HG03045 (cell line): Measurements from ENCODE around the gene CELF4.

ENCODE experiments used
- ATAC-seq: cut with Tn5 transposase; IDR thresholded peaks from one replicate; pipeline ENCODE4 v1.9.1; 2021; ENCODE audit warnings: mild to moderate bottlenecking, moderate library complexity; ENCODE audit not compliant: unreplicated experiment

Gene CELF4

DNA sequence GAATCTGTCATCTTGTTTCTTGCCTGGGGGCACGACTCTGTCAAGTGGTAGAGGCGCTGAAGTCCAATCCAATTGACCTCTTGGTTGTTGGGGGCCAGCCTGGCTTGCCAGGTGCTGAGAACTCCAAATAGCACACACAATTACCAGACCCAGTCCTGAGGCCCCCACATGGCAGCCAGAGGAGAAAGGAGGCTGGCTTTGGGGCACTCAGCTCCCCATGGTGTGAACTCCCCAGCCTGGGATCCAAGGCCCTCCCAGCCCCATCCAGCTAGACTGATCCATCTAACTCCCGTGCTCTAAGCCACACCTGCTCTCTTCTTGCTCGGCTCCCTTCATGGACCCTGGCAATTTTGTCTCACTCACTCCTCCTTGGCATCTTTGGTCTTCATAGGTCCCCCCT, 170.0 kb downstream of the CELF4 start:
- ATAC-seq: no peak

DNA sequence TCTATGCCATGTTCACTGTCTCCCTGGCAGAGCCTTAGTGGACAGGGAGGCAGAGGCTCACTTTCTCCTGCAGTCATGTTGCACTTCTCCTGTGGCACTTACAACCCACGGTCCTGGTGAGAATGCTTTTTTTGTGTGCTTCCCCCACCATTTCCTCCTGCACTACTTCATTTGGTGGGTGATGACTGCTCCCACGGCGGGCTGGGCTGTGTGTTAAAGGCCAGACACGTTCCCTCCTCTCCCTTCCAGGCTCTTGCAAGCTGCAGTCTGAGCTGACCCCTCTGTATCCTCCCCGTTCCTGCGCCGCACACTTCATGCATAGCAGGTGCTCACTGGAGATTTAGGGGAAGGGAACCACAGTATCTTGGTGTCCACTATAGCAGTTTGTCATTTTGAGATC, 170.5 kb downstream of the CELF4 start:
- no peak for ATAC-seq

DNA sequence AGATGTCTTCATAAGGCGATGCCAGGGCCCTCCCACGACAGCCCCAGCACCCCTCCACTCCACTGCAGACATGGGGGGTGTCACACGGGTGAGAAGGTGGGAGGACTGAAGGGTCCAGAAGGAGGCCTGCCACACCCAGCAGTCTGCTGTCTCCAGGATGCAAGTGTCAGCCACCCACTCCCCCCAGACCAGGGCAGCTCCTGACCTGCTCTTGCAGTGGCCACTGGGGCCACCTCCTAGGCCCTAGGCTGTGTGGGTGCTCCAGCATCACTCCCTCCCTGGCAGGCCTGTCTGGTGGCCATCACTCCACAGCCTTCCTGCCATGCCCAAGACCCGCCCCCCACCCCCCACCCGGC, 171.0 kb downstream of the CELF4 start:
- ATAC-seq: no peak

DNA sequence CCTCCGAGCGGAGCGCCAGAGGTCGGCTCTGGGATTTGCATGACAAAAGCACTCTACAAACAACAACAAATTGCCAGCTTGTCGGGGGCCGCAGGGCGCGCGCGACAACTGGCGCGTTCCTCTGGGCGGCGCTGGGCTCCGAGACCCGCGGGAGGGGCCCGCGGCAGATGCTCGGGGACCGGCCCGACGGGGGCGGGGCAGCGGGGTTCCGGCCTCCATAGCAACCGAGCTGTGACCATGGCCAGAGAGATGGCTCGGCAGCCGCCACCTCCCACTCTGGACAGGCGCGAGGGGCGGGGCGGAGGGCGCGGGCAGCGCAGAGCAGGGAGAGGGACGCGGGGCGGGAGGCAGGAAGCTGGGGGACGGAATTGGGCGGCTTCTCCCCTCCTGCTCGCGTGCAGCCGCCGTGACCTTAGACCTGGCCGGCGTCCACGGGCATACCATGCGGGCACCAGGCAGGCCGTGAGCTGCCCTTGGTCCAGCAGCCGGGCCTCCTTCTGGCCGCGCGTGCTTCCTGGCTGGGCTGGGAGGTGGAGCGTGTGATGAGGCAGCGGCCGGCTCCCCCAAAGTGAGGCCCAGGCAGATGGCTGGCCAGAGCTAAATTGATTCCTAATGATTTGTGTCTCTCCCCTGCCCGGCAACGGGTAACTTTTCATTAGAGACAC, 171.5 kb downstream of the CELF4 start:
- ATAC-seq: no peak

DNA sequence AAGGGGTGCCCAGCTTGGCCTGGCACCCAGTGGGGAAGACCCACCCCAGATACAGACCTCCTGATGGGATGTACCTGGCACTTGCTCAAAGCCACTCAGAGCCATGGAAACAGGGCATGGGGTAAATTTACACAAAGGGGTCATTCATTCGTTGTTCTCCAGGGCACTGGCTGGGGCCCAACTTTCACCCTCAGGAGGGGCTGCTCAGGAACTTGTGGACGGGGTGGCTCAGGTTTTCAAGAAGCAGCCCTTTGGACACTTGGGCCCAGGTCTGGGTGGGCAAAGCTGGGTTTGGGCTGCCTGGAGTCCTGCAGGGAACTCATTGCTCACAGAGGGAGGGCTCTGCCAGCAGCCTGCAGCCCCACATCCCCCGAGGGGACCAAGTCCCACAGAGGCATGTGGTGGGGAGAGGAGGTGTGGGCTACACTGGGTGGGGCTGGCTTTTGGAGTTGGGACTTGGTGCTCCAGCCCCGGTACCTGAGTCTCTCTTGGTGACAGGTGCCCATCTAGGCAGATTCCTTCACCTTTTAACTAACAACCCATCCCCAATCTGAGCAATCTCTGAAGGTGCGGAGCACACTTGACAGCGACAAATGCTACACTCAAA, 172.3 kb downstream of the CELF4 start:
- no peak for ATAC-seq

DNA sequence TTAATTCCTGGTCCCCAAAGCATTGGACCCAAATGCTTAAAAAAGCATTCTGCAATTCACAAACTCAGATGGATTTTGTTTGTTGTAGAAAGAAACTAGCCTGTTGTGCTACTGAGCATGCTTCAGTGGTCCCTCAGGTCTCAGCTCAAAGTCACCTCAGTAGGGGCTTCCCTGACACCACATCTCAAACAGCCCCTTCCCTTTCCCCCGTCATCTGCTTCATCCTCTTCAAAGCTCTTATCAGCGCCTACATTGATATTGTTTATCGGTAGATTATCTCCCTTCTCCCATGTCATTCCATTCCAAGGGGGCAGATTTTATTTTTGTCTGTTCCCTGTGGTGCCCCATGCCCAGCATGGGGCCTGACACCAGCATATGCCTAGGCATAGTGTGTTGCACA, 172.9 kb downstream of the CELF4 start:
- ATAC-seq: no peak

DNA sequence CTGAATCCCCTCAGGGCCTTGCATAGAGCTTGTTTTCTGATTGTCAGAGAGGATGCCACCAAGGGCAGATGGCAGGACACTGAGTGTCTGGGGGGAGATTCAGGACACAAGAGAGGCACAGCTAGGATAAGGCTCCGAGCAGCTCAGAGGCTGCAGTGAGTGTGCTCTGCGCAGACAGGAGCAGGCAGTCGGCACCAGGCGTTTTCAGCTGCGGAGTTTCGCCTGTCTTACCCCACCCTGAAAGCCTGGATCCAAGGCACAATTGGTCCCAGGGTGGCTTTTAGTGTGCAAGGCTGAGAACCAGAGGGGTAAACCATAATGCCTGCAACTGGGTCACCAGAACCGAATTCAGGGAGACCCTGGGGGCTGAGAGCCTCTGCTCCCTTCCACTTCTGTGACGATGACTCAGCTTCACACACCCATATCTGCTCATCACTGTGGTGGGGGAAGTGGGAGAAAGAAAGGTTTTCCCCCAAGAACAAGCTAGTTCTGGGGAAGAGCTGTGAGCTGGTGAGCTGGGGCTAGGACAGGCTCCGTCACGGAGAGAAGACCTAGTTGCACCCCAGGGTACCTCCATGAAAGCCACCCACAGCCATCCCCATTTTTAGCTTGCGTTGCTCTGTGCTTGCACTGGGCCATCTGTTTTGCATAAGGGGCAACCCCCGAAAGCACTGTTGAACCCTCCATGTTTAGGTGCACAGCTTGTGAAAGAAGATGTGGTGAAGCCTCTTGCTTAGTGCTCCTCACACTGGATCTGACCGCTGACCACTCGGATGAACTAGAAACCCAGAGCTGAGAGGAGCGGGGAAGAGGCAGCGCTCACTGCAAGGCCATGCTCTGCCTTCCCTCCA, 173.7 kb downstream of the CELF4 start:
- ATAC-seq: peak; percentile 51

DNA sequence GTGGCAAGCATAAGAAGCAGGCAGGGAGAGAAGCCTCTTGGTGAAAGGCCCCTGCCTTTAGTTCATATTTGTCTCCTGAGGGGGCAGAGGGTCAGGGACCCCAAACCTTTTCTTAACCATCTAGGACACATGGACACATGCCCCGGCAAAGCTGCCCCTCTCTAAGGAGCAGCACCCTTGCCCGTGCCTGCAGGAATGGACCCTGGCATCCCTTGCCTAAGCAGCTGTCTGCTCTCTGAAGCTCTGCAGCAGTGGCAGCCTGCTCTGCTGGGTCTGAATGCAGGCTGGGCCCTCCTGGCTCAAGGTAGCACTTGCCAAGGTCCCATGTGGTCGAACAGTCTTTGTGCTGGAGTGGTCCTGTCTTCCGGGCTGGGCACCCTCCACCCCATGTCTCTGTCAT, 174.4 kb downstream of the CELF4 start:
- ATAC-seq: no peak

DNA sequence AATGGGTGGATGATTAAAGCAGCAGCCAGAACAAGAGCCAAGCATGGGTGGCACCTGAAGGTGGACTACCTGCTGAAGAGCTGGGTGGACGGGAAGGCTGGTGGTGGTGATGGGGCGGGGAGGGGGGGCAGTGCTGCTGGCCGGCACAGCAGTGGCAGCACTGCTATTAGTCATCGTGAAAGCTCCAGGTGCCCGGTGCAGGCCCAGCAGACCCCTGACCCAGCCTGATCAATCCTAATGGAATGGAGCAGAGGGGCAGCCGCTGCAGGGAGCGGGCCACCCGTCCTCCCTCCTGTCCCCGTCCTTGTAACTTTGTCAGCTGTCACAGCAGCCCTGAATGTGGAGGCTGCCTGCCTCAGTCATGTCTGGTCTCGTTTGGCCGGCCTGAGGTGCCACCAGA, 174.9 kb downstream of the CELF4 start:
- no peak for ATAC-seq

DNA sequence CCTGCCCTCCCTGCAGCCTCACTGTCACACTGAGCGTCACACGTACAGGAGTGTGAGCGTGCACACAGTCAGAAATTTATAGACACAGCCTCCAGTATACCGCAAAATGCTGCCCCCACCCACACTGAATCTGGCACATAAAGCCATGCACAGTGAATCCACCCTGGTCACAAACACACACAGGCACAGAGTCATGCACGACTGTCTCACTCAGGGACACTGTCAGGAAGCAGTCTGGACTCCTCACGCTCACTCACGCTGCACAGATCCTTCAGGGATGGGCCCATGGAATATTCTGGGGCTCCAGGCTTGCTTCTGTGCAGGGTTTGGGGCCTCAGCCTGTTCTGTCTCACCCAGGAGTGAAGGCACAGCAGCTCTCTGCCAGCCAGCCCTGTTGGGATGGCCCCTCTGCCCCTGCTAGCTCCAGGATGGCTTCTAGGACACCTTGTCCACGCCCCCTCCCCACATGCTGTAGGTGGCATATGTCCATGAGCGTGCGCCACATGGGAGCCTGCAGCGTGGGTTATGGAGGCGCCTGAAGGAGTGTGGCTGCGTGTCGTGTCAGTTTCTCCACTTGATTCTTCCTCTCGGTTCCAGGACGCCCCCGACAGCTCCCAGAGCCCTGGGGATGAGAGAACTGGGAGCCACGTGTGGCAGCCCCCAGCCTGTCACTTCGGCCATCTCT, 175.8 kb downstream of the CELF4 start:
- no peak for ATAC-seq

DNA sequence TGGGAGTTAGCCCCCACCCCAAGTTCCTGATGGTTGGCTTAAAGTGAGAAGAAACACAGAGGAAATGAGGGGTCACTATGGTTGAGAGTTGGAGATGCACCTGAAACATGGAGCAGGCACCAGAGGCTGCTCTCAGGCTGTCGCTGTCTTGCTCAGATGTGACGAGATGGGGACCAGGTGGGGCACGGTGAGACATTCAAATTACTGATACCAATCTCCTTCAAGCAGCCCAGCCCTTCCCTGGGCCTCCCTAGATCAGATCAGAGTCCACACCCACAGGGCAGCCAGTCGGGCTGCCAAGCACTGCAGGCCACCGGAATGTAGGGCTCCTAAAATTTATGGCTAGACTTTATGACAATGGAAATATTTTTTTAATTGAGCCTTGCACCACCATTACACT, 176.6 kb downstream of the CELF4 start:
- ATAC-seq: no peak

DNA sequence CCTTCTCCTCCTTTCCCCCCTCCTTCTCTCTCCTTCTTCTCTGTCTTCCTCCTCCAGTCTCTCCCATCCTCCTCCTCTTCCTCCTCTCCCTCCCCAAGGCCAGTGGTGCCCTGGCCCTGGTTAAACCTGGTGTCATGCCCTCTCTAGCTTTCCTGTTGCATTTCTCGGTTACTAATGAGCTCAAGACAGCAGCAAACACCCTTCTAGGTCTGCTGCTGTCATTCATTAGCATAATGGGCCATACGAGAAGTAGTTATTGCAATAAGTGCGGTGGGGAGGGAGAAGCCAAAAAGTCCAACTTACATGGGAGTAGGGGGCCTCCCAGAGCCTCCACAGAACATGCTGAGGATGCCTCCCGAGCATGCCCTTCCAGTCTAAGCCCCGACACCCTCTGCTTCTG, 177.2 kb downstream of the CELF4 start:
- ATAC-seq: no peak

DNA sequence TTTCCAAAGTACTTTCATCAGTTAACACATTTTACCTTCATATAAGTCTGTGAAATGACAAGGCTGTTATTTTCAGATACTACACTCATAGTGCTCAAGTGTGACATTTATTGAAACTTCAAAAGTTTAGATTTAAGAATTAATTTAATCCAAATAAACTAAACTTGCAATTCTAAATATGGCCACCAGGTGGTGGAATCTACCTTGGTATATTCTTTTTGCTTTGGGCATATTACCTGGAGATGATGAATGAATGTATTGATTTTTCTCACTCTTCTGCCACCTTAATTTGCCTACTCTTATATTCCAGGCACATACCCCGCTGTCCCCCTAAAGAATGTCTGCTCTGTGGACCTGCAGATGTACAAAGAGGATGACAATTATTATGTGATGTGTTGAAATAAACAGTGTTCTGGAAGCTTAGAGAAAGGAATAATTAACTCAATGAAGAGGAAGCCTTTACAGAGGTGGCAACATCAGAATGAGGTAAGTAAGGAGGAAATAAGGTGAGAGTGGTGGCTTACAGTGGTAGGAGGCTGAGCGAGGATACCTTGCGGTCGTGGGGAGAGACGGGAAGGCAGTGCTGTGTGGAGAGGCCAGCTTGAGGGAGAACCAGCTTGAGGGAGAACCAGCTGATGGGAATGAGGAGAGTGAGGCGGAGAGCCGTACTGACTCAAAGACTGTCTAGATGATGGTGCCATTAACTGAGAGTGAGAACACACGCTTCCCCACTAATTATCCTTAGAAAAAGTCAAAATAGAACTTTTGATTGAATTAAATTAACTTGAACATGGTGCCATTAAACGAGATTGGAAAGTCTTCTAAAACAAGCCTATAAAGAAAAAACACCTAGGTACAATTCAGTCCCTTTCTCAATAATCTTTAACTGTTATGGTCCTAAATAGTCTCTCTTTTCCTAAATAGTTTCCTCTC, 179.5 kb downstream of the CELF4 start:
- no peak for ATAC-seq

DNA sequence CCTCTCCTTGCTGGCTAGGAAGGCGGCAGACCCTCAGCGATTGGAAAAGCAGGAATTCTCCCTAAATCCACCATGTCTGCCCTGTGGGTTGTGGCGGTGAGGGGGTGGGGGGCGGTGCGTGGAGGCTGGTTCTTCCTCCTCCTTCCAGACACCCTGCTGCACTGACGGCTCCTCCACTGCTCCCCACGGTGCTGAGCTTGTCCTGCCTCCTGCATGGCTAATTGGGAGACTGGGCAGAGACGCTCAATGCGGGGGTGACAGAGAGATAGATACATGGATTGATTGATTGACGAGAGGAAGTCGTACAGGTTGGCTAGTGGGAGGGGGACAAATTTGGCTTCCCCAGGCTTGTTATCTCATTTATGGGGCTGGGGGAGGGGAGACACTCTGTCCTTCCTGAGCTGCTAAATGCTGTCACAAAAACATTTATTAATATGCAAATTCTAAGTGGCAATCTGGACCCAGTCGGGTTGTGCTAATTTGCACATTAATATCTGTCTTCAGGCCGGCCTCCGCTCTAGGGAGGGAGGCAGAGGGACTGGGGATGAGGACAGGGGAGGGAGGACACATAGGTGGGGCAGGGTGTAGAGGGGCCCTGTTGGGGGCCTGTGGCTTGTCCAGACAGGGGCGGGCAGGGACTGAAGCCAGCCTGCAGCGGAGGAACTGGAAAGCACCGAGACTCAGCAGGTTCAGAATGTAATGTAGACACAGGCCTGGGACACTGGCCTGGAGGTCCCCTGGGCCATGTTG, 181.6 kb downstream of the CELF4 start:
- no peak for ATAC-seq

DNA sequence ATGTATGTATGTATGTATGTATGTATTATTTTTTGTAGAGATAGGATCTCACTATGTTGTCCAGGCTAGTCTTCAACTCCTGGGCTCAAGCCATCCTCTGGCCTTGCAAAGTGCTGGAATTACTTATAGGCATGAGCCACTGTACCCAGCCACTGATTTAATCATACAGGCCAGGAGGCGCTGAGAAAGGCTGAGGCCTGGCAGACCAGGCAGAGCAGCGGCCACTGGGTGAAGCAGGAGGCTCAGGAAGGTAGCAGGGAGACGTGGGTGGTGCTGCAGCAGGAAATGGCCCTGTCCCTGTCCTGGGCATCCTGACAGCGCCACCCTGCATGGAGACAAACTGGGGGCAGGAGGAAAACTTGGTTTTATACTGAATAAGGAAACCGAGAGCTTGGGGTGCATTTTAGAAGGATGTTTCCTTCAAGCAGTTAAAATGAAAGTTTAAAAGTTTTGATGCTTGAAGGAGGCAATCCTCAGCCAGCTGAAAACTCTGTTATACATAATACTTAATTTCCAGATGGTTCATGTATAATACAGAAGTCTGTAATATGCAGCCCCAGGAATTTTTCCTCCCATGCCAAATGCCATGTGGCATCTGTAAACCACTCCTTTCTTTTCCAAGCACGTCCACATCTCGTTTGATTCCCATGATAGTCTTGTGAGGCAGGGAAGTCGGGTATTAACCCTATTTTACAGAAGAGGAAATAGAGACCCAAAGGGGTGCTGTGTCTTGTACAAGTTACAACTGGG, 182.4 kb downstream of the CELF4 start:
- ATAC-seq: no peak

DNA sequence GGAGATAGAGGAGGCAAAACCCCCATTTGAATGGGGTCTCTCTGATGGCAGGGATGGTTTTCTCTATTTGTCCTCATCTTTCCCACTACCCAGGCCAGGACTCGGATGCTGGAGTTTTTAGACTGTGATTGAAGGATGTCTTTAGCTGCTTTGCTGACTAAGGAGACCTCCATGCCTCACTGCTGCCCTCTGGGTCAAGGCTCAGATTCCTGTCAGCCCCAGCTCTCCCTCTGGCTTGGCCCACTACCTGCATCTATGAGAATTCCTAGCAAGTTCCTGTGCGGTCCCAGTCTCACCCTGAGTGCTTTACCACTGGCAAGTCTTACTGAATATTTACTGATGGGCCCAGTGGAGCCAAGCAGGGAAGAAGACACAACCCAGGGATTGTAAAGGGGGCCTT, 184.0 kb downstream of the CELF4 start:
- no peak for ATAC-seq

DNA sequence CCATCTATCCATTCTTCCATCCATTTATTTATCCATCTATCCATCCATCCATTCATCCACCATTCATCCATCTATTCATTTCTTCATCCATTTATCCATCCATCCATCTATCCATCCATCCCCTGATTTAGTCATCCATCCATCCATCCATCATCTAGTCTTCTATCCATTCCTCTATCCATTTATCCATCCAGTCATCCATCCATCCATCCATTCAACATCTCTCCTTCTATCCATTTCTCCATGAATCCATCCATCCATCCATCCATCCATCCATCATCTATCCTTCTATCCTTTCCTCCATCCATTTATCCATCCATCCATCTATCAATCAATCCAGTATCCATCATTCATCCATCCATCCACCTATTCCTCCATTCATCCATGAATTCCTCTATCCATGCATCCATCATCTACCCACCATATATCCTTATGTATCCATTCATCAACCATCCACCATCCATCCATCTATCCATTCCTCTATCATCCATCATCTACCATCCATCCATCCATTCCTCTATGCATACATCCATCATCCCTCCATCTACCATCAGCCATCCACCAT, 185.0 kb downstream of the CELF4 start:
- no peak for ATAC-seq

DNA sequence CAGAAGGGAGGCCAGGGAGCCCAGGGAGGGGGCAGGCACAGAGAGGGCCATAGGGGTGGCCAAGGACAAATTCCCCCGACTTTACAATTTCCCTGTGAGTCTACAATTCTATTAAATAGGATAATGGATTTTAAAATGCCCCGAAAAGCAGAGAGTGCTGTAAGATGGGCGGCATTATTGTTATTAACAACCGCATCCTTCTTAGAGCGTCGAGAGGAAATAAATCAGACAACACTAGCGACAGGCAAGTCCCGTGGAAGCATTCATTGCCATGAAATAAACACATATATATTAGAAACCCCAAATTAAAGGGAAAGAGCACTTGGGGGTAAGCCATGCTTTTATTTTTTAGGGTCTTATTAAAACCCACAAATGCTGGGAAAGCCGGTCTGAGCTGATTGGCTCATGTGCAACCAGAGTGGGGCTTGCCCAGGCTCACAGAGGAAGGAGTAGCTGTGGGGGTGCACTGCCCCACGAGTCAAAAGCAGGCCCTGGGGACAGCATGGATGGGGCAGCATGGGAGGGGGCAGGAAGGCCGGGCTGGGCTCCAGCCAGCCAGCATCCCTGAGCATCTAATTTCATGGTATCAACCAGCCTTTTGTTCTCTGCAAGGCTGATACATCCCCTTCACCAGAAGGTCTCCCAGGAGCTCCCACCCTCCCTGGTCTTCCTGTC, 187.1 kb downstream of the CELF4 start:
- ATAC-seq: no peak
